Panc1 (cell line): ENCODE results near the gene CACNG7. TPM values are rescaled to one million over a fixed set of nuclear protein-coding genes. Genes with fewer than 3 reads are reported as not detected.
A peak's percentile ranks its signal among the peaks of the same experiment; 100 is the strongest.

Experiments
- ATAC-seq: fragments of 200-7000 bp; cut with Tn5 transposase; 2 replicates; pipeline ENCODE4 v1.9.1; 2020; ENCODE audit warnings: mild to moderate bottlenecking, moderate library complexity
- BruUV-seq: library from RNA; stranded (reverse); fragments of 400-500 nt; replicated peaks from 2 replicates; lab custom pipeline; 2021; lab: Mats Ljungman, UMichigan
- CTCF ChIA-PET: fragments of 300-600 bp; sonication (Branson Sonifier 250); formaldehyde crosslinking; loops from one replicate; lab custom pipeline; 2022; ENCODE audit warnings: antibody characterized with exemption; lab: Charles Lee
- POLR2A ChIA-PET: fragments of 300-600 bp; sonication (Branson Sonifier 250); formaldehyde crosslinking; loops from one replicate; lab custom pipeline; 2022; ENCODE audit warnings: antibody characterized with exemption; lab: Charles Lee
- DNase-seq: peaks from one replicate; pipeline ENCODE4 v3.0.0-alpha.2; 2010; ENCODE audit warnings: low read depth, low spot score
- H3K27ac ChIP-seq: 2 replicates; pipeline ENCODE4 v1.5.1; 2011; ENCODE audit warnings: mild to moderate bottlenecking, low read length, inconsistent platforms
- H3K27me3 ChIP-seq: fragments of 200-500 bp; sonication (Bioruptor generic); 2 replicates; pipeline ENCODE4 v1.6.0; 2014; ENCODE audit warnings: low read length, inconsistent platforms; ENCODE audit not compliant: control insufficient read depth, insufficient read depth
- H3K36me3 ChIP-seq: fragments of 200-500 bp; sonication (Bioruptor generic); 2 replicates; pipeline ENCODE4 v1.5.1; 2014; ENCODE audit warnings: inconsistent platforms, mild to moderate bottlenecking, low read length, moderate library complexity; ENCODE audit not compliant: control insufficient read depth, insufficient read depth
- H3K4me1 ChIP-seq: 2 replicates; pipeline ENCODE4 v1.5.1; 2011; ENCODE audit warnings: inconsistent platforms, mild to moderate bottlenecking, low read length, moderate library complexity; ENCODE audit not compliant: control insufficient read depth, insufficient read depth
- H3K4me3 ChIP-seq, 2 experiments: 2 replicates each; pipeline ENCODE4 v1.5.1; 2011 to 2012; ENCODE audit warnings: low read depth in 2 of 2, low read length in 2 of 2, mild to moderate bottlenecking in 2 of 2, inconsistent platforms in 1 of 2, moderate library complexity in 1 of 2
- H3K9me3 ChIP-seq: fragments of 200-500 bp; sonication (Bioruptor generic); 2 replicates; pipeline ENCODE4 v1.5.1; 2014; ENCODE audit warnings: low read depth, mild to moderate bottlenecking, inconsistent platforms, low read length, moderate library complexity; ENCODE audit not compliant: control insufficient read depth, insufficient read depth
- POLR2AphosphoS5 ChIP-seq: IDR thresholded peaks from 2 replicates; pipeline ENCODE4 v1.6.1; 2012; ENCODE audit warnings: mild to moderate bottlenecking, low read depth, low read length, moderate library complexity
- REST ChIP-seq, 2 experiments: IDR thresholded peaks; 2 replicates each; pipeline ENCODE4 v1.6.1; 2011 to 2012; ENCODE audit warnings: low read depth in 2 of 2, control low read depth in 1 of 2, low read length in 1 of 2, mild to moderate bottlenecking in 1 of 2, moderate library complexity in 1 of 2; ENCODE audit not compliant: insufficient read depth in 1 of 2
- SIN3A ChIP-seq: IDR thresholded peaks from 2 replicates; pipeline ENCODE4 v1.6.1; 2012; ENCODE audit warnings: low read depth, mild to moderate bottlenecking, low read length, moderate library complexity, borderline replicate concordance; ENCODE audit not compliant: insufficient read depth
- TCF7L2 ChIP-seq: IDR thresholded peaks from 2 replicates; pipeline ENCODE4 v1.6.1; 2011; ENCODE audit warnings: mild to moderate bottlenecking, low read depth, low read length, inconsistent platforms
- in situ Hi-C: cut with HindIII; loops from 2 replicates; pipeline ENCODE4 v1.10.0; 2016; ENCODE audit warnings: low sequenced_read_pairs, low pct_unique_long_range_greater_than_20kb
- intact Hi-C: fragments of 100-400 bp; cut with micrococcal nuclease; formaldehyde crosslinking; loops from one replicate; pipeline ENCODE4 v1.10.0; 2022; ENCODE audit not compliant: unreplicated experiment
- total RNA-seq: library from RNA; stranded (reverse); gene quantifications from one replicate; pipeline ENCODE4 v1.2.1, GENCODE V29; 2021; ENCODE audit not compliant: unreplicated experiment
- TF ChIP-seq, protein P1 (sequence below): fragments of 450-650 bp; IDR thresholded peaks from 2 replicates; pipeline ENCODE4 v1.5.1; 2017; ENCODE audit warnings: mild to moderate bottlenecking

The CACNG7 gene
- total RNA-seq, 1 experiment from 2014 or later: 7.7 TPM

GRCh38 chr19:53880711-53881481, 28.2 kb upstream of the CACNG7 start:
- no peak for ATAC-seq
- in situ Hi-C loops: no loop called here
- no peak for DNase-seq
- Histone ChIP-seq H3K9me3 (no peaks in the 10 kb centered on the region), H3K4me3 (peak overlapping the region; percentile 51 to 73), H3K27me3 (no peaks in the 10 kb centered on the region), H3K27ac (peak overlapping the region; percentile 78), H3K36me3 (no peaks in the 10 kb centered on the region), H3K4me1 (peaks cover 39% of the 10 kb centered on the region)
- ChIA-PET POLR2A (no interaction called here), CTCF (interaction anchor here (1.1 kb wide), 1 partner anchor 121 kb away, joined by 3 read pairs; no protein-coding TSS in a partner anchor)
- BruUV-seq: no TSS peak
- TF ChIP-seq, protein P1, sequence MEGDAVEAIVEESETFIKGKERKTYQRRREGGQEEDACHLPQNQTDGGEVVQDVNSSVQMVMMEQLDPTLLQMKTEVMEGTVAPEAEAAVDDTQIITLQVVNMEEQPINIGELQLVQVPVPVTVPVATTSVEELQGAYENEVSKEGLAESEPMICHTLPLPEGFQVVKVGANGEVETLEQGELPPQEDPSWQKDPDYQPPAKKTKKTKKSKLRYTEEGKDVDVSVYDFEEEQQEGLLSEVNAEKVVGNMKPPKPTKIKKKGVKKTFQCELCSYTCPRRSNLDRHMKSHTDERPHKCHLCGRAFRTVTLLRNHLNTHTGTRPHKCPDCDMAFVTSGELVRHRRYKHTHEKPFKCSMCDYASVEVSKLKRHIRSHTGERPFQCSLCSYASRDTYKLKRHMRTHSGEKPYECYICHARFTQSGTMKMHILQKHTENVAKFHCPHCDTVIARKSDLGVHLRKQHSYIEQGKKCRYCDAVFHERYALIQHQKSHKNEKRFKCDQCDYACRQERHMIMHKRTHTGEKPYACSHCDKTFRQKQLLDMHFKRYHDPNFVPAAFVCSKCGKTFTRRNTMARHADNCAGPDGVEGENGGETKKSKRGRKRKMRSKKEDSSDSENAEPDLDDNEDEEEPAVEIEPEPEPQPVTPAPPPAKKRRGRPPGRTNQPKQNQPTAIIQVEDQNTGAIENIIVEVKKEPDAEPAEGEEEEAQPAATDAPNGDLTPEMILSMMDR: no peak
- TF ChIP-seq TCF7L2: no peak
- no peak for TF ChIP-seq SIN3A
- intact Hi-C loops: no loop called here

GRCh38 chr19:53881482-53882390, 27.3 kb upstream of the CACNG7 start, which contains the start of gene PRKCG:
PRKCG (plus strand) TSS chr19:53882197; CDS start chr19:53882495, 298 bp downstream.
- DNase-seq (no peak), ATAC-seq (peak; percentile 46)
- in situ Hi-C loops (no loop called here), intact Hi-C loops (no loop called here)
- ChIA-PET POLR2A (interaction anchor here (0.8 kb wide), 1 partner anchor 11 kb away, joined by 20 read pairs; no protein-coding TSS in a partner anchor), CTCF (interaction anchor here (1.1 to 2.7 kb wide), 2 partner anchors 120 to 148 kb away, joined by 3 to 11 read pairs; no protein-coding TSS in a partner anchor)
- TF ChIP-seq POLR2AphosphoS5: peak; percentile 30; the same call in 1 of the 2 replicates
- TF ChIP-seq TCF7L2: peak; percentile 77; the same call in 1 of the 2 replicates
- no peak for TF ChIP-seq REST (IDR thresholded peaks at IDR 0.05; ENCODE audit: insufficient read depth in 1 of 2, low read depth in 2 of 2, low read length in 1 of 2)
- peak; percentile 47; the same call in 1 of the 2 replicates for TF ChIP-seq SIN3A
- TF ChIP-seq, protein P1: peak; percentile 84; the same call in 1 of the 2 replicates
- BruUV-seq: no TSS peak
- H3K27me3 ChIP-seq: no peaks in the 10 kb centered on the region
- no peaks in the 10 kb centered on the region for H3K36me3 ChIP-seq
- peaks cover 31% of the 10 kb centered on the region for H3K4me1 ChIP-seq
- no peaks in the 10 kb centered on the region for H3K9me3 ChIP-seq
- peak within 1 kb of the TSS; percentile 78 for H3K27ac ChIP-seq
- peak within 1 kb of the TSS; percentile 51 to 73 for H3K4me3 ChIP-seq
